ENCODE data around the gene RHOV.

Gene RHOV

GRCh38 chr15:40873694-40874561 is at the start of gene RHOV:
TSS of gene RHOV (minus strand) at chr15:40874234. CDS start at chr15:40874139, 95 bp downstream.
- peak; percentile 90 to 96 for DNase-seq

GRCh38 chr15:40923551-40923950 is 49.5 kb upstream of the RHOV start:
- no peak for DNase-seq

DNA sequence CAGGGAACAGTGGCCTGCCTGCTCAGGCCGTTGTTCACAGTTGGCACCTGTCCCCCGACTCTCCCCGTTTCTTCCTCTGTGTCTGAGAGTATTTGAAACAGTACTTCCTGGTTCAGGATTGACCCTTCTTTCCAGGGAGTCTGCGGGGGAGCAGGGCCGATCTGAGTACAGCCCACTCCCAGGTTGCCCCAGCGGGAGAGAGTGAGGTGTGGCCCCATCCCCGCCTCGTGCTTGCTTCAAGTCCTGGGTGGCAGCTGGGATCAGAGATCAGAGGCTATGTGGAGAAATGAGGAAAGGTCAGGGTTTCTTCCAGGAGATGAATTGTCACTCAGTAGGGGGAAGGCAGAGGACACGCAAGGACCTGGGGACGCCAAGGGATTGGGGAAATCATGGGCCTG is 48.6 kb upstream of the RHOV start:
- DNase-seq = no peak

GRCh38 chr15:40921949-40922607 is 48.0 kb upstream of the RHOV start:
- no peak for DNase-seq

GRCh38 chr15:40918799-40919392 is 44.9 kb upstream of the RHOV start:
- DNase-seq = no peak

DNA sequence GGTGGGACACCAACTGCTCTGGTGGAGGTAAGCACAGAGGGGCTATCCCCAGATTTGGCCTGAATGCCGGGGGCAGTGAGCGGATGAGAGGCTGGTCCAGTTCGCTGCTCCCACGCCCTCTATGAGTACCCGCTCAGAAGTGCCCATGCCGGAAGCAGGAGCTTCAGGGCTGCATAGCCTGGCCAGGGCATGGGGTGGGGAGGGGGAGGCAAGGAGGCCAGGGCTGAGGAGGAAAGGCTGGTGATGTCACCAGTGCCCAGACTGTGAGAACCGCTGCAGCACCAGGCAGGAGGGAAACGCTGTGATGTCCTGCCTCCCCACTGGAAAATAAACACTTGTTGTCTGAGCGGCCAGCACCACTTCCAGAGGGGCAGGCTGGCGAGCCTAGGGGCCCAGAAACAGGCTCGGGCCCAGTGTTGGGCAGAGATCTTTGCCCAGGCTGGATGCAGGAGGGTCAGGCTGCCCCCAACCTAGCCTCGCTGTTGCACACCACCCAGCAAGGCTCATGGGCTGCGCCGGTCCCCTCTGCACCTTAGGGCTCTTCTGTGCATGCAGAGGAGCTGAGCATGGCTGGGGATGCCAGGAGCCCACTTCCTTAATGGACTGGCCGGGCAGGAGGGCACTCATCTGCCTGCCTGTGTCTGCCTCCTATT is 44.2 kb upstream of the RHOV start:
- DNase-seq = no peak

DNA sequence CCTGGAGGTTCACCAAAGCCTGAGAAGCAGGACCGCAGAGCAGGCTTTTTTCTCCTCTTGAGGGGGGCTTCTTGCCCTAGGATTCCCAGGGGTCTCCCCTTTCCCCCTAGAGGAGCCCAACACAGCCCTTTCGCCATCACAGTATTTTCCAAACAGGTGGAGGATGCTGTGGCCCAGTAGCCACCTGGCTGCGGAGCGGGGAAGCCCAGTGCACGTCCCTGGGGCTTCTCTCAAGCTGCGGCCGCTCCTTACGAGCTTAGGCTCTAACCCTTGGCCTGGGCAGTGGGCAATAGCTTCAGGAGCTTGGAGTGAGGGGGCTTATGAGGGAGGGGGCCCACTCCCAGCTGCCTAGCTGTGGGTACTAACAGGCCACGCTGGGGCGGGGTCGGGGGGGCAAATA is 43.6 kb upstream of the RHOV start:
- DNase-seq = no peak

- DNase-seq = no peak
These were observed 41.6 kb upstream of the RHOV start for GRCh38 chr15:40915679-40916078.

GRCh38 chr15:40915116-40915661 is 41.2 kb upstream of the RHOV start:
- DNase-seq = no peak

DNA sequence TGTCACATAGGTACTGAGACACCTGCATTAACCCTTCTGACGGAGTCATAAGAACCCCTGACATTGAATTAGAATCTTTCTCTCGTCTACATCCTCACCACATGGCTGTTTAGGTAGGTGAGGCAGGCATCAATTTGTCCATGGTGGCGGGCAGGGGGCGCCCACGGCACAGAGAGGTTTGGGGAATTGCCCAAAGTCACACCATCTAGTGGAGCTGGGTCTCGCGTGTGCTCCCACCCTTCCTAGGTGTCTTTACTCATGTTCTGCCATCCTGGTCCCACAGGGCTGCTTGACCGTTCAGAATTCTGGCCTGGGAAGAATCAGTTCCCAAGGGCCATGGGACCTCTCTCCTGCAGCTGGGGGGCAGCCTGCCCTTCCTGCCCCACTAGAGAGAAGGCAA is 40.5 kb upstream of the RHOV start:
- no peak for DNase-seq

GRCh38 chr15:40914013-40914412 is 40.0 kb upstream of the RHOV start:
- DNase-seq = no peak

GRCh38 chr15:40912478-40912877 is 38.4 kb upstream of the RHOV start:
- DNase-seq = no peak

DNA sequence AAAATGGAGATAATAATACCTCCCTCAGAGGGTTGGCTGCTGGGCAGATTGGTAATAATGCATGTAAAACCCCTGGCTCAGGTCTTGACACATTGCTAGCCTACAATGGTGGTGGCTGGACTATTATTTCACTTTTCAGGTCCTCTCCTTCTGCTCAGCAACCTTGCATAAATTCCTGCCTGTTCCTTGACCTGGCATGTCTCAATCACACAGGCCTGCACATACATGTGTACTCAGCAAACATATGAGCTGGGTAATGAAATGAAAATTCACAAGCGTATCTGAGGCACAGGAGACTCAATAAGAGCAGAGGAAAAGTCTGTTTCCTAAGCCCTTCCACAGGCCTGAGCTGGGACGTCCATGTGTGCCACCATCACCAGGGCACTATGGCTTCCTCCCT is 37.7 kb upstream of the RHOV start:
- no peak for DNase-seq

- peak; percentile 21 to 58 for DNase-seq
These were observed 37.1 kb upstream of the RHOV start for GRCh38 chr15:40911141-40911540.

- no peak for DNase-seq
These were observed 35.9 kb upstream of the RHOV start for GRCh38 chr15:40909662-40910630.

DNA sequence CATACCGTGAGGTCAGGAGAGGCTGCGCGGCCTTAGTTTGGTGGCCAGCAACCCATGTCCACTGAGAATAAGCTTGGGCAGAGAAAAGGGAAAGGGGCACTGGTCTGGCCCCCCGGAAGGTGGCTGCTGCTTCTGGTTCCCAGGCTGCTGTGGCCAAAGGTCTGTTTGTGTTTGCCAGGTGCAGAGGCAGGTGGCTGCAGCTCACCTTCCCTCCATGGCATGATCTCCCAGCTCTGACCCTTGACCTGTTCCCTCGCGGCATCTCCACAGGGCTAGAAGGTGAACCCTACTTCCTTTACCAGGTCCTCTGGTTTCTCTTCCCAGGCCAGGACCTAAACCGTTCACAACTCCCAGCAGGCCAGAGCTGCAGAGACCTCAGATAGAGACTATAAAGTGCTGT is 34.1 kb upstream of the RHOV start:
- no peak for DNase-seq

GRCh38 chr15:40906991-40907802 is 33.2 kb upstream of the RHOV start:
- DNase-seq = peak in 1 of 2 experiments; percentile 32

- peak; percentile 36 to 91 for DNase-seq
These were observed 32.3 kb upstream of the RHOV start for GRCh38 chr15:40906091-40906990.

GRCh38 chr15:40904552-40905201 is 30.6 kb upstream of the RHOV start:
- DNase-seq = no peak
